Prostate gland (tissue), 2 donors: ENCODE data around the gene PRR15L.

Experiments used
- CTCF ChIP-seq, 4 experiments: fragments of 200-600 bp in 2 of 4; fragments of 450-650 bp in 2 of 4; sonication (generic) in 2 of 4; IDR thresholded peaks; 1 replicate in 3 of 4; 2 replicates in 1 of 4; pipeline ENCODE4 v1.5.1; 2016 to 2019; ENCODE audit warnings: antibody characterized with exemption in 4 of 4, mild to moderate bottlenecking in 2 of 4, moderate library complexity in 2 of 4
- POLR2A ChIP-seq: fragments of 450-650 bp; IDR thresholded peaks from one replicate; pipeline ENCODE4 v1.6.1; 2016; ENCODE audit warnings: antibody characterized with exemption, mild to moderate bottlenecking
- POLR2AphosphoS5 ChIP-seq: sonication (generic); formaldehyde crosslinking; IDR thresholded peaks from one replicate; pipeline ENCODE4 v1.6.1; 2017; ENCODE audit warnings: antibody characterized with exemption

DNA sequence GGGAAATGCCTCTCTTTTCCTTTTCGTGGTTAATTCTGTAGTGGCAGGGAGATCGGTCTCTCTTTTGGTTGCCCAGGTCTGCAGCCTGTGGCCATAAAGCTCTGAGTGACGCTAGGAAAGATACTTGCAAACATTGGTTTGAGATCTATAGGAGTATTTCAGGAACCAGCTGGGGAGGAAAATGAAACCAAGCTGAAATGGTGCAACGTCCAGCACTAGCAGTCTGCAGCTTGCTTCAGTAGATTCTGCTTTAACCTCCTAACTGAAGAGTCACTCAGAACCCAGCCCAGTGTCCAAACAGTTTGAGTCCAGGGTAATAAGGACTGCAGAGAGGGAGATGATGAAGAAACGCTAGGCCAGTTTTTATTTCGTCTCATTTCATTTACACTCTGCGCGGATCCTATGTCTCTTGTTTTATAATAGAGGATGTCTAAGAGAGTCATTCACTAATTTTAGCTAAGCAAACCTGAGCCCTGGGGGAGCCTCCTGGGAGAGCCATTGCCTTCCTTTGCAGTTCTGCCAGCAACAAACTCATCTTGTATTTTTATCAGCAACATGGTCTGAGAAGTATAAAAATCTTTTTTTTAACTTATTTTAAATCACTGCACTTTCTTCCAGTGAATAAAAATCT is 49.6 kb downstream of the PRR15L start:
- no peak for TF ChIP-seq POLR2A
- TF ChIP-seq CTCF (IDR thresholded peaks at IDR 0.05): no peak
- TF ChIP-seq POLR2AphosphoS5: no peak
